Measurements from ENCODE around the gene ALAS1.

The ALAS1 gene

GRCh38 chr3:52256159-52256558 lies 58.2 kb downstream of the ALAS1 start:
- no peak for DNase-seq

- no peak for DNase-seq
Observed at GRCh38 chr3:52256622-52257021, 58.7 kb downstream of the ALAS1 start.

GRCh38 chr3:52257911-52258310 lies 60.0 kb downstream of the ALAS1 start:
- no peak for DNase-seq

GRCh38 chr3:52259035-52259434 lies 61.1 kb downstream of the ALAS1 start:
- DNase-seq, result no peak

GRCh38 chr3:52259448-52259847 lies 61.5 kb downstream of the ALAS1 start:
- no peak for DNase-seq

- no peak for DNase-seq
Observed at GRCh38 chr3:52262447-52262846, 64.5 kb downstream of the ALAS1 start.

Data from NCI-H446 (cell line).